GM23338 (cell line): ENCODE measurements around the gene NRXN2. TPM values are rescaled to one million over a fixed set of nuclear protein-coding genes. Genes with fewer than 3 reads are reported as not detected.

Source experiments
- ATAC-seq: fragments of 200-7000 bp; cut with Tn5 transposase; 3 replicates; pipeline ENCODE4 v1.9.1; 2020
- DNase-seq: peaks from one replicate; pipeline ENCODE4 v3.0.0-alpha.2; 2015; ENCODE audit warnings: low spot score
- H2AFZ ChIP-seq: fragments of 200-600 bp; sonication (generic); 2 replicates; pipeline ENCODE4 v1.8.0; 2016; ENCODE audit warnings: antibody characterized with exemption, mild to moderate bottlenecking, moderate library complexity
- H3F3A ChIP-seq: fragments of 200-600 bp; sonication (generic); replicated peaks from 2 replicates; pipeline ENCODE4 v1.8.0; 2017; ENCODE audit warnings: antibody characterized with exemption, mixed run types, low read depth
- H3K27ac ChIP-seq: fragments of 200-600 bp; sonication (generic); 2 replicates; pipeline ENCODE4 v1.6.1; 2016; ENCODE audit warnings: low read depth
- H3K27me3 ChIP-seq: fragments of 200-600 bp; sonication (generic); 2 replicates; pipeline ENCODE4 v1.8.0; 2016; ENCODE audit warnings: mild to moderate bottlenecking, mixed run types, moderate library complexity; ENCODE audit not compliant: insufficient read depth
- H3K36me3 ChIP-seq: fragments of 200-600 bp; sonication (generic); 2 replicates; pipeline ENCODE4 v1.8.0; 2016; ENCODE audit warnings: mild to moderate bottlenecking; ENCODE audit not compliant: insufficient read depth
- H3K4me1 ChIP-seq: fragments of 200-600 bp; sonication (generic); 2 replicates; pipeline ENCODE4 v1.8.0; 2016; ENCODE audit warnings: mild to moderate bottlenecking, moderate library complexity; ENCODE audit not compliant: insufficient read depth
- H3K4me2 ChIP-seq: fragments of 200-600 bp; sonication (generic); 2 replicates; pipeline ENCODE4 v1.7.1; 2017; ENCODE audit warnings: mixed run types
- H3K4me3 ChIP-seq: fragments of 200-600 bp; sonication (generic); 2 replicates; pipeline ENCODE4 v1.6.1; 2016; ENCODE audit warnings: mixed run types
- H3K79me2 ChIP-seq: fragments of 200-600 bp; sonication (generic); replicated peaks from 2 replicates; pipeline ENCODE4 v1.8.0; 2017; ENCODE audit warnings: mild to moderate bottlenecking; ENCODE audit not compliant: insufficient read depth
- H3K9me2 ChIP-seq: fragments of 200-600 bp; sonication (generic); 2 replicates; pipeline ENCODE4 v1.8.0; 2017; ENCODE audit not compliant: insufficient read depth
- H4K20me1 ChIP-seq: fragments of 200-600 bp; sonication (generic); replicated peaks from 2 replicates; pipeline ENCODE4 v1.8.0; 2017; ENCODE audit warnings: mild to moderate bottlenecking; ENCODE audit not compliant: insufficient read depth
- H3K27ac Mint-ChIP-seq: 2 replicates; pipeline ENCODE4 v1.8.0; 2020; ENCODE audit warnings: inconsistent platforms, mild to moderate bottlenecking, moderate library complexity, mixed read lengths
- H3K27me3 Mint-ChIP-seq: 3 replicates; pipeline ENCODE4 v1.8.0; 2022; ENCODE audit warnings: low read depth, mild to moderate bottlenecking, moderate library complexity, mixed read lengths, inconsistent platforms; ENCODE audit not compliant: insufficient read depth, poor library complexity
- H3K36me3 Mint-ChIP-seq: 3 replicates; pipeline ENCODE4 v1.8.0; 2021; ENCODE audit warnings: low read depth, mild to moderate bottlenecking, inconsistent platforms, moderate library complexity, mixed read lengths
- H3K4me1 Mint-ChIP-seq: 3 replicates; pipeline ENCODE4 v1.8.0; 2020; ENCODE audit warnings: mild to moderate bottlenecking, inconsistent platforms, mixed read lengths
- H3K4me3 Mint-ChIP-seq: 3 replicates; pipeline ENCODE4 v1.8.0; 2021; ENCODE audit warnings: moderate library complexity, mild to moderate bottlenecking, inconsistent platforms, mixed read lengths
- H3K9me3 Mint-ChIP-seq: 3 replicates; pipeline ENCODE4 v1.8.0; 2020; ENCODE audit warnings: moderate library complexity, mild to moderate bottlenecking, inconsistent platforms, mixed read lengths
- CREB1 ChIP-seq: fragments of 250-450 bp; sonication (Bioruptor Pico); IDR thresholded peaks from 2 replicates; pipeline ENCODE4 v1.5.0; 2020; ENCODE audit warnings: low read depth, mild to moderate bottlenecking, moderate library complexity
- EZH2 ChIP-seq: fragments of 200-600 bp; sonication (generic); IDR thresholded peaks from one replicate; pipeline ENCODE4 v1.8.0; 2017; ENCODE audit warnings: antibody characterized with exemption, mild to moderate bottlenecking, low read depth; ENCODE audit not compliant: unreplicated experiment
- JUNB ChIP-seq: IDR thresholded peaks from one replicate; pipeline ENCODE4 v1.6.1; 2016; ENCODE audit warnings: antibody characterized with exemption; ENCODE audit not compliant: unreplicated experiment
- NANOG ChIP-seq: IDR thresholded peaks from 2 replicates; pipeline ENCODE4 v1.6.1; 2016; ENCODE audit warnings: antibody characterized with exemption, borderline replicate concordance
- POLR2AphosphoS5 ChIP-seq: IDR thresholded peaks from 2 replicates; pipeline ENCODE4 v1.6.1; 2016; ENCODE audit warnings: antibody characterized with exemption, low read depth
- STAT1 ChIP-seq: IDR thresholded peaks from one replicate; pipeline ENCODE4 v1.6.1; 2016; ENCODE audit warnings: antibody characterized with exemption; ENCODE audit not compliant: unreplicated experiment
- ZNF114 ChIP-seq: fragments of 250-450 bp; sonication (Bioruptor Pico); IDR thresholded peaks from 2 replicates; pipeline ENCODE4 v1.5.0; 2020; ENCODE audit warnings: mild to moderate bottlenecking, moderate library complexity
- polyA plus RNA-seq: library from polyadenylated mRNA; unstranded; fragments of >200 nt; fragmentation: Nextera tagmentation; extraction: Ambion mirVana; gene quantifications from 2 replicates; pipeline ENCODE4 v1.2.1, GENCODE V29; 2016
- total RNA-seq: library from RNA; depleted of rRNA; stranded (reverse); fragments of >200 nt; shearing (Covaris generic); gene quantifications from 2 replicates; pipeline ENCODE4 v1.2.3, GENCODE V29; 2014
- TF ChIP-seq, protein P1 (sequence below), 2 experiments: fragments of 200-600 bp in 1 of 2; sonication (generic) in 1 of 2; conservative IDR thresholded peaks; 2 replicates each; pipeline versions ENCODE4 v1.5.1 to v1.6.1; 2016 to 2017; ENCODE audit warnings: antibody characterized with exemption in 2 of 2, low read depth in 2 of 2, mild to moderate bottlenecking in 2 of 2, moderate library complexity in 1 of 2
- TF ChIP-seq, protein P2 (sequence below): IDR thresholded peaks from 2 replicates; pipeline ENCODE4 v1.6.1; 2016; ENCODE audit warnings: antibody characterized with exemption

Gene NRXN2
- total and polyA plus RNA-seq, 2 experiments from 2014 or later: 3.4 to 17.0 TPM

DNA sequence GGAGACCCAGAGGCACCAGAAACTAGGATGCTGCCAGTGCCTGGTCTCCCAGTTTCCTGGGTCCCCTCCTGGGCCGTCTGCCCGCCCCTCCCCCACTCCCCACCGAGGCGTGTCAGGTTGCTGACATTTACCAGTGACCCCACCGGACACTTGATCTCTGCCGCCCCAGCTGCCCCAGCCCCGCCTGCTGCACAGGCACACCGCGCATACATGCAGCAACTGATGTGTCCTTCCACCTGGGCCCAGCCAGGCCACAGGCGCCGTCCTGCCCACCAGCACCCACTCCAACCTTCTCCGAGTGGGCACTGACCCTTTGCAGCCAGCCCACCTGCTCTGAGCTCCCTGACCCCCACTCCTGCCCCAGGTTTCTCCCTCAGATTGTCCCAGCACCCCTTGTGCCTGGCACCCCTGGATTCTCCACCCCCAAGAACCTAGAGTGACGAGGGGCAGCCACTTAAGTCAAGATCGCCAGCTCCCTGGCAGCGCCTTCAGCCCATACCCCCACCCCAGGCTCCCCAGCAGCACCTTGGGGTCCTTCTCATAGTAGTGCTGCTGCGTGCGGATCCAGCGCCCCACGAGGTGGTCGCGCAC is 36.2 kb upstream of the NRXN2 start:
- TF ChIP-seq CREB1 (CRISPR knock-in tag) (no peak), NANOG (no peak), JUNB (no peak)
- TF ChIP-seq, protein P1, sequence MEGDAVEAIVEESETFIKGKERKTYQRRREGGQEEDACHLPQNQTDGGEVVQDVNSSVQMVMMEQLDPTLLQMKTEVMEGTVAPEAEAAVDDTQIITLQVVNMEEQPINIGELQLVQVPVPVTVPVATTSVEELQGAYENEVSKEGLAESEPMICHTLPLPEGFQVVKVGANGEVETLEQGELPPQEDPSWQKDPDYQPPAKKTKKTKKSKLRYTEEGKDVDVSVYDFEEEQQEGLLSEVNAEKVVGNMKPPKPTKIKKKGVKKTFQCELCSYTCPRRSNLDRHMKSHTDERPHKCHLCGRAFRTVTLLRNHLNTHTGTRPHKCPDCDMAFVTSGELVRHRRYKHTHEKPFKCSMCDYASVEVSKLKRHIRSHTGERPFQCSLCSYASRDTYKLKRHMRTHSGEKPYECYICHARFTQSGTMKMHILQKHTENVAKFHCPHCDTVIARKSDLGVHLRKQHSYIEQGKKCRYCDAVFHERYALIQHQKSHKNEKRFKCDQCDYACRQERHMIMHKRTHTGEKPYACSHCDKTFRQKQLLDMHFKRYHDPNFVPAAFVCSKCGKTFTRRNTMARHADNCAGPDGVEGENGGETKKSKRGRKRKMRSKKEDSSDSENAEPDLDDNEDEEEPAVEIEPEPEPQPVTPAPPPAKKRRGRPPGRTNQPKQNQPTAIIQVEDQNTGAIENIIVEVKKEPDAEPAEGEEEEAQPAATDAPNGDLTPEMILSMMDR (conservative IDR thresholded peaks at IDR 0.05; ENCODE audit: low read depth in 2 of 2): no peak
- Histone ChIP-seq H3F3A (peaks cover 42% of the 10 kb centered on the region), H3K36me3 (no peaks in the 10 kb centered on the region), H3K79me2 (0 out of 2 replicates have a peak, but pooled peaks cover 2% of the 10 kb centered on the region), H3K4me2 (peak overlapping the region; percentile 49; the same call in 1 of the 2 replicates), H3K27me3 (no peaks in the 10 kb centered on the region), H3K27ac (0 out of 2 replicates have a peak overlapping the region, but pooled peaks have one; percentile 50), H3K9me2 (no peaks in the 10 kb centered on the region), H2AFZ (no peak overlapping the region), H3K4me3 (peak overlapping the region; percentile 38; the same call in 1 of the 2 replicates), H4K20me1 (peaks cover 8% of the 10 kb centered on the region; the same call in 1 of the 2 replicates), H3K4me1 (peaks cover 51% of the 10 kb centered on the region)
- H3K9me3 Mint-ChIP-seq: no peaks in the 10 kb centered on the region; the same call in 1 of the 3 replicates
- peak overlapping the region; percentile 55; the same call in 2 of the 3 replicates for H3K4me3 Mint-ChIP-seq
- H3K36me3 Mint-ChIP-seq: peaks cover 20% of the 10 kb centered on the region
- H3K27ac Mint-ChIP-seq: no peak overlapping the region
- DNase-seq: no peak
- H3K4me1 Mint-ChIP-seq: peaks cover 59% of the 10 kb centered on the region
- peak; percentile 2; the same call in 2 of the 3 replicates for ATAC-seq
- peaks cover 32% of the 10 kb centered on the region for H3K27me3 Mint-ChIP-seq

GRCh38 chr11:64758330-64759079 is 35.5 kb upstream of the NRXN2 start:
- Histone ChIP-seq H4K20me1 (0 out of 2 replicates have a peak, but pooled peaks cover under 1% of the 10 kb centered on the region), H3K9me2 (no peaks in the 10 kb centered on the region), H3K36me3 (no peaks in the 10 kb centered on the region), H3K27ac (no peak overlapping the region), H2AFZ (no peak overlapping the region), H3K4me1 (peaks cover 44% of the 10 kb centered on the region), H3K27me3 (no peaks in the 10 kb centered on the region), H3K4me2 (0 out of 2 replicates have a peak overlapping the region, but pooled peaks have one; percentile 49), H3K4me3 (no peak overlapping the region), H3F3A (peaks cover 35% of the 10 kb centered on the region), H3K79me2 (no peaks in the 10 kb centered on the region)
- Mint-ChIP-seq H3K9me3 (no peaks in the 10 kb centered on the region; the same call in 1 of the 3 replicates), H3K4me1 (peaks cover 54% of the 10 kb centered on the region), H3K36me3 (peaks cover 13% of the 10 kb centered on the region; the same call in 2 of the 3 replicates), H3K27ac (no peak overlapping the region), H3K4me3 (no peak overlapping the region), H3K27me3 (peaks cover 32% of the 10 kb centered on the region)
- no peak for ATAC-seq
- no peak for DNase-seq
- TF ChIP-seq, protein P2, sequence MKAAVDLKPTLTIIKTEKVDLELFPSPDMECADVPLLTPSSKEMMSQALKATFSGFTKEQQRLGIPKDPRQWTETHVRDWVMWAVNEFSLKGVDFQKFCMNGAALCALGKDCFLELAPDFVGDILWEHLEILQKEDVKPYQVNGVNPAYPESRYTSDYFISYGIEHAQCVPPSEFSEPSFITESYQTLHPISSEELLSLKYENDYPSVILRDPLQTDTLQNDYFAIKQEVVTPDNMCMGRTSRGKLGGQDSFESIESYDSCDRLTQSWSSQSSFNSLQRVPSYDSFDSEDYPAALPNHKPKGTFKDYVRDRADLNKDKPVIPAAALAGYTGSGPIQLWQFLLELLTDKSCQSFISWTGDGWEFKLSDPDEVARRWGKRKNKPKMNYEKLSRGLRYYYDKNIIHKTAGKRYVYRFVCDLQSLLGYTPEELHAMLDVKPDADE: no peak
- no peak for TF ChIP-seq CREB1 (CRISPR knock-in tag)
- TF ChIP-seq, protein P1 (conservative IDR thresholded peaks at IDR 0.05; ENCODE audit: low read depth in 2 of 2): no peak
- TF ChIP-seq POLR2AphosphoS5: no peak
- no peak for TF ChIP-seq NANOG
- no peak for TF ChIP-seq ZNF114 (CRISPR knock-in tag)
- TF ChIP-seq EZH2: no peak
- TF ChIP-seq STAT1: no peak
